Activated CD4-positive, alpha-beta T cell treated with anti-CD3 and anti-CD28 coated beads, Interleukin-2, amount 50 U/mL, for 4 hours (primary cell): Measurements from ENCODE around the gene ROR2.

Source experiments
- DNase-seq, 2 experiments: peaks; one replicate each; pipeline ENCODE4 v3.0.0-alpha.2; 2020

The ROR2 gene

GRCh38 chr9:91732187-91733005 lies 217.6 kb downstream of the ROR2 start:
- no peak for DNase-seq

GRCh38 chr9:91730806-91731205 lies 219.2 kb downstream of the ROR2 start:
- no peak for DNase-seq

- DNase-seq = no peak
Observed at GRCh38 chr9:91729558-91729842, 220.5 kb downstream of the ROR2 start.

GRCh38 chr9:91727972-91728371 lies 222.1 kb downstream of the ROR2 start:
- no peak for DNase-seq

GRCh38 chr9:91727316-91727861 lies 222.6 kb downstream of the ROR2 start:
- DNase-seq = peak in 1 of 2 experiments; percentile 4

GRCh38 chr9:91726406-91727100 lies 223.5 kb downstream of the ROR2 start:
- DNase-seq = no peak

GRCh38 chr9:91725651-91726050 lies 224.4 kb downstream of the ROR2 start:
- no peak for DNase-seq

GRCh38 chr9:91724609-91725505 lies 225.2 kb downstream of the ROR2 start:
- no peak for DNase-seq

GRCh38 chr9:91724068-91724440 lies 226.0 kb downstream of the ROR2 start:
- DNase-seq = no peak

- DNase-seq = no peak
Observed at GRCh38 chr9:91723420-91724067, 226.5 kb downstream of the ROR2 start.

- no peak for DNase-seq
Observed at GRCh38 chr9:91720751-91721705, 229.0 kb downstream of the ROR2 start.

- no peak for DNase-seq
Observed at GRCh38 chr9:91720313-91720712, 229.7 kb downstream of the ROR2 start.

- no peak for DNase-seq
Observed at GRCh38 chr9:91718071-91718470, 232.0 kb downstream of the ROR2 start.

GRCh38 chr9:91716815-91717214 lies 233.2 kb downstream of the ROR2 start:
- DNase-seq = no peak

- DNase-seq = no peak
Observed at GRCh38 chr9:91716239-91716638, 233.8 kb downstream of the ROR2 start.

GRCh38 chr9:91714874-91715615 lies 235.0 kb downstream of the ROR2 start:
- no peak for DNase-seq

GRCh38 chr9:91714020-91714806 lies 235.8 kb downstream of the ROR2 start:
- no peak for DNase-seq

GRCh38 chr9:91712811-91713210 lies 237.2 kb downstream of the ROR2 start:
- no peak for DNase-seq

GRCh38 chr9:91711755-91712601 lies 238.1 kb downstream of the ROR2 start:
- peak; percentile 17 to 23 for DNase-seq
